HepG2 (cell line): ENCODE data around the gene SLCO3A1. TPM values are rescaled to one million over a fixed set of nuclear protein-coding genes. Genes with fewer than 3 reads are reported as not detected.

ENCODE experiments used
- ATAC-seq: fragments of 200-7000 bp; cut with Tn5 transposase; 3 replicates; pipeline ENCODE4 v1.9.1; 2020; ENCODE audit warnings: mild to moderate bottlenecking, moderate library complexity
- BruUV-seq: library from RNA; stranded (reverse); fragments of 400-500 nt; replicated peaks from 2 replicates; lab custom pipeline; 2021; lab: Mats Ljungman, UMichigan
- CTCF ChIA-PET: fragments of 300-600 bp; formaldehyde crosslinking; extraction: SDS; loops from one replicate; lab custom pipeline; 2021; ENCODE audit warnings: low total read pairs, inconsistent platforms, low intra/inter-chr PET ratio; lab: Yijun Ruan, JAX
- POLR2A ChIA-PET: fragments of 350-600 bp; sonication (Branson Sonifier 250); formaldehyde crosslinking; loops from one replicate; lab custom pipeline; 2020; ENCODE audit warnings: antibody characterized with exemption, inconsistent platforms; lab: Yijun Ruan, JAX
- DNase-seq: peaks from one replicate; pipeline ENCODE4 v3.0.0-alpha.2; 2015; ENCODE audit warnings: low spot score
- FAIRE-seq: peaks from 3 replicates; lab custom pipeline; 2011; peaks lifted over from hg19 to GRCh38; lab: Jason Lieb, UNC
- H2AFZ ChIP-seq: one replicate; pipeline ENCODE4 v1.6.1; 2011; ENCODE audit warnings: low read length, inconsistent platforms
- H3K27ac ChIP-seq: fragments of 300-600 bp; 3 replicates; pipeline ENCODE4 v1.8.0; 2011; ENCODE audit warnings: mixed run types, mild to moderate bottlenecking, mixed read lengths, low read length, inconsistent platforms; ENCODE audit not compliant: insufficient read depth; ENCODE audit errors: extremely low read length
- H3K27me3 ChIP-seq, 2 experiments: fragments of 200-600 bp in 1 of 2; 2 replicates in 1 of 2; 3 replicates in 1 of 2; pipeline versions ENCODE4 v1.6.0 to v1.8.0; 2011; ENCODE audit warnings: low read length in 2 of 2, mild to moderate bottlenecking in 2 of 2, moderate library complexity in 2 of 2, inconsistent platforms in 1 of 2; ENCODE audit not compliant: insufficient read depth in 2 of 2, control insufficient read depth in 1 of 2
- H3K36me3 ChIP-seq, 2 experiments: fragments of 200-600 bp in 1 of 2; replicated peaks in 1 of 2; 2 replicates in 1 of 2; 3 replicates in 1 of 2; pipeline versions ENCODE4 v1.5.1 to v1.8.0; 2011; ENCODE audit warnings: low read length in 2 of 2, inconsistent platforms in 1 of 2; ENCODE audit not compliant: insufficient read depth in 2 of 2, control insufficient read depth in 1 of 2
- H3K4me1 ChIP-seq: 2 replicates; pipeline ENCODE4 v1.5.1; 2012; ENCODE audit warnings: low read length, inconsistent platforms; ENCODE audit not compliant: insufficient read depth
- H3K4me2 ChIP-seq: 2 replicates; pipeline ENCODE4 v1.6.0; 2011; ENCODE audit warnings: low read depth, low read length, inconsistent platforms
- H3K4me3 ChIP-seq, 3 experiments: fragments of 200-600 bp in 1 of 3; sonication (generic), shearing (Covaris generic) in 1 of 3; replicated peaks in 1 of 3; 2 replicates each; pipeline ENCODE4 v1.5.1; 2011 to 2016; ENCODE audit warnings: low read length in 3 of 3, inconsistent platforms in 2 of 3, low read depth in 2 of 3, mild to moderate bottlenecking in 2 of 3, control low read depth in 1 of 3, mixed read lengths in 1 of 3; ENCODE audit not compliant: insufficient read depth in 1 of 3
- H3K79me2 ChIP-seq: one replicate; pipeline ENCODE4 v1.6.1; 2011; ENCODE audit warnings: low read length, inconsistent platforms; ENCODE audit not compliant: insufficient read depth
- H3K9ac ChIP-seq: 2 replicates; pipeline ENCODE4 v1.6.0; 2011; ENCODE audit warnings: mild to moderate bottlenecking, low read depth, low read length, inconsistent platforms; ENCODE audit not compliant: insufficient read depth
- H3K9me3 ChIP-seq: 2 replicates; pipeline ENCODE4 v1.5.1; 2012; ENCODE audit warnings: mild to moderate bottlenecking, low read length
- H4K20me1 ChIP-seq: 2 replicates; pipeline ENCODE4 v1.6.0; 2011; ENCODE audit warnings: inconsistent platforms, mild to moderate bottlenecking, low read length, moderate library complexity; ENCODE audit not compliant: insufficient read depth
- AGO2 ChIP-seq: fragments of 200-400 bp; formaldehyde crosslinking; optimal IDR thresholded peaks from 2 replicates; pipeline ENCODE3; 2017; ENCODE audit warnings: mild to moderate bottlenecking, low read depth, low read length, moderate library complexity
- ARID3A ChIP-seq: IDR thresholded peaks from 2 replicates; pipeline ENCODE4 v1.6.1; 2012; ENCODE audit warnings: low read depth, low read length, improper control_type of control experiment
- ATF7-NPFF ChIP-seq: sonication (generic); formaldehyde crosslinking; IDR thresholded peaks from 2 replicates; pipeline ENCODE4 v1.8.1; 2023; ENCODE audit warnings: mild to moderate bottlenecking, low read depth, missing genetic modification reagents, moderate library complexity
- BCL6 ChIP-seq: IDR thresholded peaks from 2 replicates; pipeline ENCODE4 v1.6.1; 2016; ENCODE audit warnings: missing genetic modification reagents, missing compliant biosample characterization
- BHLHE40 ChIP-seq: IDR thresholded peaks from 2 replicates; pipeline ENCODE4 v1.6.1; 2011; ENCODE audit warnings: low read length, improper control_type of control experiment
- CBX5 ChIP-seq: sonication (generic); formaldehyde crosslinking; IDR thresholded peaks from 2 replicates; pipeline ENCODE4 v1.4.0; 2020; ENCODE audit warnings: missing genetic modification reagents, borderline replicate concordance
- ETS1 ChIP-seq: sonication (generic); formaldehyde crosslinking; IDR thresholded peaks from 2 replicates; pipeline ENCODE4 v1.4.0; 2020; ENCODE audit warnings: missing genetic modification reagents
- FOXA3 ChIP-seq: IDR thresholded peaks from 2 replicates; pipeline ENCODE4 v1.6.1; 2016; ENCODE audit warnings: missing genetic modification reagents, missing compliant biosample characterization
- HNRNPUL1 ChIP-seq: fragments of 200-400 bp; formaldehyde crosslinking; IDR thresholded peaks from 2 replicates; pipeline ENCODE4 v1.6.1; 2017; ENCODE audit warnings: low read depth, mild to moderate bottlenecking, low read length, moderate library complexity
- JDP2 ChIP-seq: sonication (generic); formaldehyde crosslinking; IDR thresholded peaks from 2 replicates; pipeline ENCODE4 v1.8.1; 2022; ENCODE audit warnings: missing genetic modification reagents, borderline replicate concordance
- NR1H2 ChIP-seq: sonication (generic); formaldehyde crosslinking; IDR thresholded peaks from 2 replicates; pipeline ENCODE4 v1.8.1; 2022; ENCODE audit warnings: low read depth, missing genetic modification reagents, borderline replicate concordance
- ONECUT2 ChIP-seq: sonication (generic); formaldehyde crosslinking; IDR thresholded peaks from 2 replicates; pipeline ENCODE4 v1.4.0; 2020; ENCODE audit warnings: missing genetic modification reagents
- PAF1 ChIP-seq: IDR thresholded peaks from 2 replicates; pipeline ENCODE4 v1.6.1; 2016; ENCODE audit warnings: missing genetic modification reagents, missing compliant biosample characterization
- PCBP2 ChIP-seq: fragments of 200-400 bp; formaldehyde crosslinking; optimal IDR thresholded peaks from 2 replicates; pipeline ENCODE3; 2018; ENCODE audit warnings: low read length, low read depth; ENCODE audit not compliant: poor library complexity, severe bottlenecking
- RORA ChIP-seq: sonication (generic); formaldehyde crosslinking; IDR thresholded peaks from 2 replicates; pipeline ENCODE4 v1.5.0; 2020; ENCODE audit warnings: mild to moderate bottlenecking, missing genetic modification reagents, moderate library complexity
- RXRA ChIP-seq: sonication (generic); formaldehyde crosslinking; IDR thresholded peaks from 2 replicates; pipeline ENCODE4 v1.5.1; 2020; ENCODE audit warnings: missing genetic modification reagents
- ZBTB1 ChIP-seq: sonication (generic); formaldehyde crosslinking; IDR thresholded peaks from 2 replicates; pipeline ENCODE4 v1.4.0; 2020; ENCODE audit warnings: missing genetic modification reagents, borderline replicate concordance
- ZBTB26 ChIP-seq: IDR thresholded peaks from 2 replicates; pipeline ENCODE4 v1.6.1; 2016; ENCODE audit warnings: missing compliant biosample characterization, missing genetic modification reagents, borderline replicate concordance
- ZNF274 ChIP-seq: sonication (generic); formaldehyde crosslinking; IDR thresholded peaks from 2 replicates; pipeline ENCODE4 v1.5.1; 2020; ENCODE audit warnings: mild to moderate bottlenecking, missing genetic modification reagents
- ZNF569 ChIP-seq: sonication (generic); formaldehyde crosslinking; IDR thresholded peaks from 2 replicates; pipeline ENCODE4 v1.5.0; 2020; ENCODE audit warnings: mild to moderate bottlenecking, missing genetic modification reagents, moderate library complexity, borderline replicate concordance
- ZNF7 ChIP-seq: IDR thresholded peaks from 2 replicates; pipeline ENCODE4 v1.6.1; 2016; ENCODE audit warnings: missing biosample characterization, missing genetic modification reagents
- ZNF720 ChIP-seq: sonication (generic); formaldehyde crosslinking; IDR thresholded peaks from 2 replicates; pipeline ENCODE4 v1.4.0; 2020; ENCODE audit warnings: missing genetic modification reagents
- ZNF749 ChIP-seq: sonication (generic); formaldehyde crosslinking; IDR thresholded peaks from 2 replicates; pipeline ENCODE4 v1.8.0; 2022; ENCODE audit warnings: mild to moderate bottlenecking, missing genetic modification reagents, moderate library complexity, borderline replicate concordance
- WGBS: methylation state at CpG from one replicate; pipeline ENCODE4 v1.1.6; 2017; ENCODE audit warnings: low lambda C conversion rate; 5-methylcytosine and 5-hydroxymethylcytosine counted together
- in situ Hi-C: cut with HindIII; loops from 2 replicates; pipeline ENCODE4 v1.10.0; 2017; ENCODE audit warnings: low pct_unique_long_range_greater_than_20kb; ENCODE audit not compliant: extremely low pct_ligation_motif_present
- intact Hi-C: fragments of 100-400 bp; cut with micrococcal nuclease; formaldehyde crosslinking; loops from one replicate; pipeline ENCODE4 v1.10.0; 2022; ENCODE audit not compliant: unreplicated experiment
- polyA plus RNA-seq, 8 experiments: library from polyadenylated mRNA; depleted of rRNA in 3 of 8; stranded (reverse) in 7 of 8; unstranded in 1 of 8; fragments of >200 nt; fragmentation: Illumina TruSeq in 4 of 8; extraction: Trizol in 4 of 8; gene quantifications; 2 replicates each; pipeline versions ENCODE4 v1.2.1 to v1.2.3, GENCODE V29; 2011 to 2016; ENCODE audit warnings: low read depth in 4 of 8, missing spikeins in 1 of 8, mixed read lengths in 1 of 8; ENCODE audit not compliant: insufficient read depth in 1 of 8
- total RNA-seq, 5 experiments: library from RNA; depleted of rRNA; stranded (reverse); fragments of >200 nt; fragmentation: Illumina TruSeq; extraction: Trizol; gene quantifications; 2 replicates each; pipeline ENCODE4 v1.2.3, GENCODE V29; 2016; ENCODE audit warnings: low read depth in 1 of 5

The SLCO3A1 gene
- total and polyA plus RNA-seq, 2 of the 13 experiments (the other 11 are each of a cell fraction or from before 2014, with no cell fraction given), result 0.02 TPM; not detected in 1

- TF ChIP-seq BHLHE40 (no peak), ATF7-NPFF (CRISPR knock-in tag) (no peak), AGO2 (no peak), RORA (CRISPR knock-in tag) (no peak), BCL6 (no peak), ZNF720 (no peak), ONECUT2 (CRISPR knock-in tag) (no peak), PAF1 (CRISPR knock-in tag) (no peak), ETS1 (no peak)
These were observed 36.6 kb upstream of the SLCO3A1 start (continued) for GRCh38 chr15:91816942-91817341.

- H3K4me3 ChIP-seq, result no peak overlapping the region
- no peak overlapping the region for H3K4me2 ChIP-seq
- no peak overlapping the region for H3K9ac ChIP-seq
- H2AFZ ChIP-seq, result no peak overlapping the region
- H3K27me3 ChIP-seq, result no peaks in the 10 kb centered on the region
- no peak overlapping the region for H3K27ac ChIP-seq
- no peaks in the 10 kb centered on the region for H3K36me3 ChIP-seq
- CTCF ChIA-PET, result no interaction called here
- 0 out of 2 replicates have a peak, but pooled peaks cover 6% of the 10 kb centered on the region for H3K9me3 ChIP-seq
- H3K79me2 ChIP-seq, result no peaks in the 10 kb centered on the region
- POLR2A ChIA-PET, result no interaction called here
- WGBS, result 26% methylated on average over 5 of the region's 5 CpGs
- H3K4me1 ChIP-seq, result no peaks in the 10 kb centered on the region
- ATAC-seq, result no peak
- in situ Hi-C loops (no loop called here), intact Hi-C loops (no loop called here)
- no TSS peak for BruUV-seq
- FAIRE-seq, result no peak
- no peaks in the 10 kb centered on the region for H4K20me1 ChIP-seq
- no peak for DNase-seq
- TF ChIP-seq ZNF569, result no peak
- no peak for TF ChIP-seq ZNF7 (CRISPR knock-in tag)
- no peak for TF ChIP-seq CBX5 (CRISPR knock-in tag)
- no peak for TF ChIP-seq JDP2
- TF ChIP-seq RXRA (CRISPR knock-in tag), result no peak
- TF ChIP-seq ZNF274, result no peak
- no peak for TF ChIP-seq NR1H2
- TF ChIP-seq ZBTB1, result no peak
- no peak for TF ChIP-seq ZBTB26 (CRISPR knock-in tag)
- no peak for TF ChIP-seq HNRNPUL1
- TF ChIP-seq PCBP2, result no peak
- no peak for TF ChIP-seq FOXA3 (CRISPR knock-in tag)
- TF ChIP-seq ARID3A, result no peak
- no peak for TF ChIP-seq ZNF749 (CRISPR knock-in tag)
These were observed 32.0 kb upstream of the SLCO3A1 start for GRCh38 chr15:91821458-91821857.
